ENCODE measurements around the gene SCNN1B.

SCNN1B gene

DNA sequence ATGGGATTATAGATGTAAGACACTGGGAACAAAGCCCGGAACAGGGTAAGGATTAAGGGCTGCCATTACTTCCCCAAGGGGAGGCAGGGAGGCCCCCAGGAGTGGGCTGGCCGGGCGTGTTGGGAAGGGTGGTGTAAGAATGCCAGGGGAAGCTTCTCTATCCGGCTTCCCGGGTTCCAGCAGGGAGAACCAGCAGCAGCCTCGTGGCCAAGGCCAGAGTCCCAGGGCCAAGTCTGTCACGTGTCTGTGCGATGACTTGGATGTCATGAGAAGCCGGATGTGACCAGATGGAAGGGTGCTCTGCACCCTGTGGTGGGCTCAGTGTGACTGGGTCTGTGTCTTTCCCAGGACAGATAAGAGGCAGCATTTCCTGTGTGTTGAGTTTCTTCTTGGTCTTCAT is 52.1 kb downstream of the SCNN1B start:
- Mint-ChIP-seq H3K36me3 (ENCODE audit: low read depth) (no peaks in the 10 kb centered on the region), H3K27me3 (ENCODE audit: low read depth, poor library complexity) (peaks cover 15% of the 10 kb centered on the region), H3K27ac (peak overlapping the region; percentile 11), H3K9me3 (peaks cover 9% of the 10 kb centered on the region), H3K4me3 (no peak overlapping the region), H3K4me1 (no peaks in the 10 kb centered on the region)
- DNase-seq, result no peak
- TF ChIP-seq, protein P1, sequence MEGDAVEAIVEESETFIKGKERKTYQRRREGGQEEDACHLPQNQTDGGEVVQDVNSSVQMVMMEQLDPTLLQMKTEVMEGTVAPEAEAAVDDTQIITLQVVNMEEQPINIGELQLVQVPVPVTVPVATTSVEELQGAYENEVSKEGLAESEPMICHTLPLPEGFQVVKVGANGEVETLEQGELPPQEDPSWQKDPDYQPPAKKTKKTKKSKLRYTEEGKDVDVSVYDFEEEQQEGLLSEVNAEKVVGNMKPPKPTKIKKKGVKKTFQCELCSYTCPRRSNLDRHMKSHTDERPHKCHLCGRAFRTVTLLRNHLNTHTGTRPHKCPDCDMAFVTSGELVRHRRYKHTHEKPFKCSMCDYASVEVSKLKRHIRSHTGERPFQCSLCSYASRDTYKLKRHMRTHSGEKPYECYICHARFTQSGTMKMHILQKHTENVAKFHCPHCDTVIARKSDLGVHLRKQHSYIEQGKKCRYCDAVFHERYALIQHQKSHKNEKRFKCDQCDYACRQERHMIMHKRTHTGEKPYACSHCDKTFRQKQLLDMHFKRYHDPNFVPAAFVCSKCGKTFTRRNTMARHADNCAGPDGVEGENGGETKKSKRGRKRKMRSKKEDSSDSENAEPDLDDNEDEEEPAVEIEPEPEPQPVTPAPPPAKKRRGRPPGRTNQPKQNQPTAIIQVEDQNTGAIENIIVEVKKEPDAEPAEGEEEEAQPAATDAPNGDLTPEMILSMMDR (IDR thresholded peaks at IDR 0.05), result no peak

DNA sequence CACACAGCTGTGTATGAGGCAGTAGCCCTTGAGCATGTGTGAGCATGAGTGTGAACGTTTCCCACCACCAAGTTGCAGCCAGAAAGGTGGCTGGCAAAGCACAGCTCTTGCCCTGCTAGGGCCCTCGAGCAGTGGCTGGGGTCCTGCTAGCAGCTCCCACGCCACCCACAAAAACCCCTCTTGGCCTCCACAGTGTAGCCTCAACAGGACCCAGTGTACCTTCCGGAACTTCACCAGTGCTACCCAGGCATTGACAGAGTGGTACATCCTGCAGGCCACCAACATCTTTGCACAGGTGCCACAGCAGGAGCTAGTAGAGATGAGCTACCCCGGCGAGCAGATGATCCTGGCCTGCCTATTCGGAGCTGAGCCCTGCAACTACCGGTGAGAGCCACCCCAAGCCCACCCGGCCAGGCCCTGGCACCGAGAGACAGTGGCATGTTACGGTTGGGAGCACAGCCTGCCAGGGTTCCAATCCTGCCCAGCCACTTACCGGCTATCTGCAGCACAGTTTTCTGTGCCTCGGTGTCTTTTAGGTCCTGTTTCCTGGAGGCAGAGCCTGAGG is 53.1 kb downstream of the SCNN1B start:
- H3K36me3 Mint-ChIP-seq (ENCODE audit: low read depth), result no peaks in the 10 kb centered on the region
- TF ChIP-seq, protein P1 (IDR thresholded peaks at IDR 0.05), result no peak
- peak overlapping the region; percentile 43 for H3K27ac Mint-ChIP-seq
- no peak for DNase-seq
- H3K4me3 Mint-ChIP-seq, result no peak overlapping the region
- no peaks in the 10 kb centered on the region for H3K4me1 Mint-ChIP-seq
- peaks cover 13% of the 10 kb centered on the region for H3K27me3 Mint-ChIP-seq (ENCODE audit: low read depth, poor library complexity)
- peaks cover 9% of the 10 kb centered on the region for H3K9me3 Mint-ChIP-seq

DNA sequence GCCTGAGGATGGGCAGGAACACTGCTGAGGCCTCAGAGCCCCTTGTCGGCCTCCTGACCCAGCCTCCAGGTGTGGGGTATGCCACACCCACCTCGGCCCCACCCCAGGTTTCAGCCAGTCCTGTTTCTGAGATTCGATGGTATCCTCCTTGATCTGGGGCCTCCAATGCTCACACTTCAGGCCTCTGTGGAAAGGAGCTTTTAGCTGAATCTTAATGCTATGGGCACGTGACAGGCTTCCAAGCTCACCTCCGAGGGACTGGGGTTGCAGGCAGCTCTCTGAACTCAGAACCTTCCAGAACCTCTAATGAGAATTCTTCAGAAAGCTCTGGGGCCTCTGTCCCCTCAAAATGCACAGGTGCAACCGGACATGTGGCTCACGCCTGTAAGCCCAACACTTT is 54.8 kb downstream of the SCNN1B start:
- Mint-ChIP-seq H3K27me3 (ENCODE audit: low read depth, poor library complexity) (peaks cover 7% of the 10 kb centered on the region), H3K36me3 (ENCODE audit: low read depth) (no peaks in the 10 kb centered on the region), H3K9me3 (peaks cover 8% of the 10 kb centered on the region), H3K4me1 (no peaks in the 10 kb centered on the region), H3K4me3 (no peak overlapping the region), H3K27ac (no peak overlapping the region)
- no peak for DNase-seq
- TF ChIP-seq, protein P1 (IDR thresholded peaks at IDR 0.05), result no peak

DNA sequence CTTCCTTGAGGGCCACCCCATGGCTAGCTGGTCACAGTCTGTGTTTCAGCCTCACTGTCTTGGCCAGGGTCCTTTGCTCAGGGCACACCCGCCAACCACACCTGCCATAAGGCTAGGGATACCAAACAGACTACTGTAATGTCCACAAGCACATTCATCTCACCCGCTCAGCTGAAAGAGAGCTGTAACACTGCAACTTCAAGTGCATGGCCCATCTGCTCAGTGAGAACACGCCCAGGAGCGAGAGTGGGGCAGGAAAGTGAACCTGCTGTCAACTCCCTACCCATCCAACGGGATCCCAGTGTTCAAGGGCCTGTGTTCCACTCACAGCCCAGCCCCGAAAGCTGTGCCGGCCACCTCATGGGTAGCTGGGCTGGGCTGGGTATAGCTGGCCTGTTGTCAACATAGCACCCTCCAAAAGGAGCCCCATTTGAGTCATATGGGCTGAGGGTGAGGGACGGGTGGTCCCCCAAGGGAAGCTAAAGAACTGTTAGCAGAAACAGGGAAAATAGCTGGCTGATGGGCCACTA is 55.7 kb downstream of the SCNN1B start:
- TF ChIP-seq, protein P1 (IDR thresholded peaks at IDR 0.05), result no peak
- Mint-ChIP-seq H3K36me3 (ENCODE audit: low read depth) (no peaks in the 10 kb centered on the region), H3K9me3 (no peaks in the 10 kb centered on the region), H3K27ac (no peak overlapping the region), H3K27me3 (ENCODE audit: low read depth, poor library complexity) (peaks cover 3% of the 10 kb centered on the region), H3K4me1 (no peaks in the 10 kb centered on the region), H3K4me3 (no peak overlapping the region)
- DNase-seq, result no peak

DNA sequence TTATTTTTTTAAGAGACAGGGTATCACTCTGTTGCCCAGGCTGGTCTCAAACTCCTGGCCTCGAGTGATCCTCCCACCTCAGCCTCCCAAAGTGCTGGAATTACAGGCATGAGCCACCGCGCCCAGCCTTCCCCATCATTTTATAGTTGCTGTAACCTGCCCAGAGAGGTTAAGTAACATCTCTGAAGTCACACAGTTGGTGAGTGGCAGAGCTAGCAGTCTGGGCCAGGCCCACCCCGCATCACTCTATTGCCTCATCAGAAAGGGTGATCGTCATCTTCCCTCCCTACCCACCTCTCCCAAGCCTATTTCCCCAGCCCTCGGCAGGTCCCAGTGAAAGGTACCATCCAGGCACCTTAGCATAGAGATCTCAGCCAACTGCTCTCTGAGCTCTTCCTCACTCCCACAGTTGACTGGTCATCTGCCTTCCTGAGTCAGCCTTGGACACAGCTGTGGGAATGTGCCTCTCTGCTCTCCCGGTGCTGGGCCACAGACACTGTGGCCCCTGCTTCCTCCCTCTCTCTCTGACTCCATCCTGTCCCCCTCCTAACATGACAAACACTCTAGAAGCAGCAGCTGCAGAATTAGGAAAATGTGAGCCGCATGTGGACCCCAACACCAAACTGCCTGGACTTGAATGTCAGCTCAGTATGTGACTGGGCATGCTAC is 57.1 kb downstream of the SCNN1B start:
- H3K4me3 Mint-ChIP-seq, result no peak overlapping the region

More for the DNA sequence above, 57.1 kb downstream of the SCNN1B start:
- H3K27me3 Mint-ChIP-seq (ENCODE audit: low read depth, poor library complexity), result peaks cover 3% of the 10 kb centered on the region
- TF ChIP-seq, protein P1 (IDR thresholded peaks at IDR 0.05), result no peak
- DNase-seq, result no peak
- H3K27ac Mint-ChIP-seq, result no peak overlapping the region
- H3K9me3 Mint-ChIP-seq, result no peaks in the 10 kb centered on the region
- no peaks in the 10 kb centered on the region for H3K36me3 Mint-ChIP-seq (ENCODE audit: low read depth)
- no peaks in the 10 kb centered on the region for H3K4me1 Mint-ChIP-seq
